Measurements from ENCODE around the gene MYCL.
"Not testable (repeated sequence)": the region's sequence is repeated elsewhere in the genome, so short reads cannot be mapped to it uniquely, and the experiment has no call there.

MYCL gene

GRCh38 chr1:39886757-39887231, 14.9 kb downstream of the MYCL start:
- no peak for DNase-seq

DNA sequence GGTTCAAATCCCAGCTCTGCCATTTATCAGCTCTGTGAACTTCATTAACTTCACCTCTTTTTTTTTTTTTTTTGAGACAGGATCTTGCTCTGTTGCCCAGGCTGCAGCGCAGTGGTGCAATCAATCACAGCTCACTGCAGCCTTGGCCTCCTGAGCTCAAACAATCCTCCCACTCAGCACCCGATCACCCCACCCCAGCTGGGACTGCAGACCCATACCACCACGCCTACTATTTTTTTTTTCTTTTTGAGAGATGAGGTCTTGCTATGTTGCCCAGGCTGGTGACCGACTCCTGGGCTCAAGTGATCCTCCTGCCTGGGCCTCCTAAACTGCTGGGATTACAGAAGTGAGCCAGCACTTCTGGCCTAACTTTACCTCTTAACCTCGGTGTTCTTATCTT, 16.2 kb downstream of the MYCL start:
- no peak for DNase-seq

DNA sequence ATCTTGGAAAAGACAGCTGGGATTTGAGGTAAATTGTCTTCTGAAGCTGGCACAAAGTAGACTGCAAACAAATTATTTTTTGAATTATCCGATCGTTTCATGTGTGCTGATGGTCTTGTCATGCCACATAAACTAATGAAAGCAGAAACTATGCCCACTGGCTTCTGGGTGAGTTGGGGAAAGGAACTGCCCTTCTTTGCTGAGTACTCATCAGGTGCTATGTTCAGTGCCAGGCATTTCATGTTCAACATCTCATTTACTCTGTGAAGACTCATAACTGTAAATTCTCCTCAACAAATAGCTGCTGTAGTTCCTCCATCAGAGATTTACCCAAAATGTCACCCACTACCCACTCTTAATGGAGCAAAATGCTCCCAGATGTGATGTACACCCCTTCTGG, 19.6 kb downstream of the MYCL start:
- no peak for DNase-seq

- DNase-seq: no peak
Measured at GRCh38 chr1:39877980-39878956, 23.4 kb downstream of the MYCL start.

- no peak for DNase-seq
Measured at GRCh38 chr1:39877231-39877778, 24.4 kb downstream of the MYCL start.

DNA sequence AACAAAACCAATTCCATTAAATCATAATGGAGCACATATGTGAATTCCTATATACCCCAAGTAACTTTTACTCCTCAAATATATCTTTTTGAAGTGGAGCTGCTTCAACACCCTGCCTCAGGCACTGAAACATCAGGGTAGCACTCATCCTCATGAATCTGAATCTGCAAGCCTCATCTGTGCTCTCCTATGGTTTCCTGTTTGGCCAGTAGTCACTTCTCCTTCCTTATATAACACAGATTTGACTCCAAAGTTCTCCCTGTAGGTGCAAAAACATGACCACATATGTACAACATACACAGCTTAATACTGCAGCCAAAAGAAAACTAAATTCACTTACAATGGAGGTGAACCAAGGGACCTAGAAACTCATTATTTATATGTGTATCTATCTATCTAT, 25.6 kb downstream of the MYCL start:
- no peak for DNase-seq

DNA sequence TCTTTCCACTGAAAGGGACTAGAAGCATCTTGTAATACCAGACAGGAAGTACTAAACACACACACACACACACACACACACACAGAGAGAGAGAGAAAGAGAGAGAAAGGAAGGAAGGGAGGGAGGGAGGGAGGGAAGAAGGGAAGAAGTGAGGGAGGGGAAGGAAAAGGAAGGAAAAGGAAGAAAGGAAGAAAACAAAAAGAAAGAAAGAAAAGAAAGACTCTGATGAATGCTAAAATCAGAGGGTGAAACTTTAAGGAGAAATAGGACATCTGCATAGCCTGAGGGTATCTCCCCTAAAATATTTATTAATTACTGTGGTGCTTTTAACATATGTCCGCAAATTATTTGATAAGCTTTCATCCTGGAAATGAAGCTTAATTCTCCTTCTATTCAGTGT, 29.0 kb downstream of the MYCL start:
- DNase-seq: no peak

- no peak for DNase-seq
Measured at GRCh38 chr1:39871796-39872195, 29.9 kb downstream of the MYCL start.

GRCh38 chr1:39871043-39871442, 30.7 kb downstream of the MYCL start:
- DNase-seq: not testable (repeated sequence)

GRCh38 chr1:39869538-39870112, 32.1 kb downstream of the MYCL start:
- not testable (repeated sequence) for DNase-seq

GRCh38 chr1:39866767-39867166, 35.0 kb downstream of the MYCL start:
- no peak for DNase-seq

DNA sequence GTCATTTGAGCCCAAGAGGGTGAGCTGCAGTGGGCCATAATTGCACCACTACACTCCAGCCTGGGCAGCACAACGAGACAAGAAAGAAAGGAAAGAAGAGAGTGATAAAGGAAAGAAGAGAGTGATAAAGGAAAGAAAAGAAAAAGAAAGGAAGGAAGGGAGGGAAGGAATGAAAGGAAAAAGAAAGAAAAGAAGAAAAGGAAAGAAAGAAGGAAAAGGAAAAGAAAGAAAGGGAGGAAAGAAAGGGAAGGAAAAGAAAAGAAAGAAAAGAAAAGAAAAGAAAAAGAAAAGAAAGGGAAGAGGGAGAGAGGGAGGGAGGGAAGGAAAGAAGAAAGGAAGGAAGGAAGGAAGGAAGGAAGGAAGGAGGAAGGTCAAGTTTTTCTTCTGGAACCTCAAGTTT, 36.0 kb downstream of the MYCL start:
- no peak for DNase-seq

GRCh38 chr1:39863177-39863576, 38.5 kb downstream of the MYCL start:
- no peak for DNase-seq

DNA sequence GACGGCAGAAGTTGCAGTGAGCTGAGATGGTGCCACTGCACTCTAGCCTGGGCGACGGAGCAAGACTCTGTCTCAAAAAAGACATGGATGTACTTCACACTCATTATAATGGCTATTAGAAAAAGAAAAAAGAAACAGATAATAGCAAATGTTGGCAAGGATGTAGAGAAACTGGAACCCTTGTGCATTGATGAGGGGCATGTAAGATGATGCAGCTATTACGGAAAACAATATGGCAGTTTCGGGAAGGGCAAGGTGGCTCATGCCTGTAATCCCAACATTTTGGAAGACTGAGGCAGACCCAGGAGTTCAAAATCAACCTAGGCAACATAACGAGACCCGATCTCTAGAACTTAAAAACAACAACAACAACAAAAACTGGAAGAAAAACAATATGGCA, 40.7 kb downstream of the MYCL start:
- DNase-seq: no peak

- no peak for DNase-seq
Measured at GRCh38 chr1:39859859-39860812, 41.6 kb downstream of the MYCL start.

DNA sequence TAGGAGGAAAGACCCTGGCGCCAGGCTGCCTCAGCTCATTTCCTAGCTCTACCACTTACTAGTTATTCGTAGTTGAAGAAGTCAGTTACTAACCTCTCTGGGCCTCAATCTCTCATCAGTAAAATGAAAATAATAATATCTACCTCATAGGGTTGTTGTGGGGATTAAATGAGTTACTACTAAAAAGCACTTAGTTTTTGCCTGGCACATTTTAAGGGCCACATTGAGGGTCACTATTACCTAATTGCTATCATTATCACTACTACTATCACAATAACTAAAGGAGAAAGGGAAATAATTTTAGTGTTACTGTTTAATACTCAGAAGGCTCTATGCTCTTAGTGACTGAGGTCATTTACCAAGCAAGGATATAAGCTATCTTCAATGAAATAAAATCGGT, 43.4 kb downstream of the MYCL start:
- DNase-seq: no peak

DNA sequence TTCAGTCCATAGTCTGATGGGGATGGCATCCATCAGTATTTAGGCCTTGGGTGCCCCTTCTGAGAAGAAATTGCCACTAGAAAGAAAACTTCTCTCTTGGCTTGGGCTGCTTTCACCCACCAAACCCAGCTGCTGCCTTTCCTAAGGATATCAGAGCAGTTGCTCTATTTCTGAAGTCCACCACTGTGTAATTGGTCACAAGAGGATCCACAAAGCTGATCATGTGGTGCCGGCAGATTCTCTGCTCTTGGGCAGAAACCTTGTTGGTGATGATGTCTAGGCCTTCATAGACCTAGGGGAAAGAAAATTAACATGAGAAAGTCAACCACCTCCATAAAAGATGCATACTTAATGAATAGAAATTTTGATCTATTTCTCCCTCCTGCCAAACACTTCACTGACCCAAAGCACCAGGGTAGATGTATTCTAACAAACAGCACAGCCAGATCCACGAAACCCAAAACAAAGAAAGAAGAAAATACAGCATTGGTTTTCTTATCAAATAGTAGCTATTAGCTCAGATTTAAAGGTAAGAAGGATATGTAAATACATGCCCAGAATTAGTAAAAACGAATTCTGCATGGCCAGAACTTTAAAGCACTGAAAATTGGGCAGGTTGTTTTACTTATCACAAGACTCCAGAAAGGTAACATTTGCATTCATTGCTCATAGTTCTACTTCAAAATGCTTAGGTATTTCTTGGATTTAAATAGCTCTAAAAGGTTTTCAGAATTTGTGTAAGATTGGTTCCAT, 44.4 kb downstream of the MYCL start:
- no peak for DNase-seq

- no peak for DNase-seq
Measured at GRCh38 chr1:39854738-39855137, 47.0 kb downstream of the MYCL start.

- DNase-seq: no peak
Measured at GRCh38 chr1:39854314-39854713, 47.4 kb downstream of the MYCL start.

DNA sequence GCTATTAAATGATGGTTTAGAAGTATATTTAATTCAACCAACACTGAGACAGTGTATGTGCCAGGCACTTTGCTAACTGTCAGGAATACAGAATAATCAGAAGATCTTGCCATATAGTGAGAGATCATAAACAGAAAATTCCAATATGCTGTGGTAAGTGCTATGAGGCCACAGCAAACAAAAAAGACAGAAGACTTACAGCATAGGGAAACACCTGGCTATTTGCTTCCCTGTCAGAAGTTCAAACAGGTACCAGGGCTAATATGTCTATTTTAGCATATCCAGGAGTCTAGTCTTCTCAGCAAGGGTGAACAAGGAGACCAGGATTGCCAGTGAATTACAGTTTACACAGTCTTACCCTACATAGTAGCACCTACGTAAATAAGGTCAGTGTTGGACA, 48.8 kb downstream of the MYCL start:
- peak; percentile 46 for DNase-seq

GRCh38 chr1:39852214-39852791, 49.4 kb downstream of the MYCL start:
- peak; percentile 83 for DNase-seq

Measured in NCI-H526 treated with DMSO at 0.1 percent for 48 hours (cell line).